Measurements from ENCODE around the gene ENTPD1. TPM values are rescaled to one million over a fixed set of nuclear protein-coding genes. Genes with fewer than 3 reads are reported as not detected.

The ENTPD1 gene
- polyA plus RNA-seq, 3 donors: 62.2 to 71.1 (median 70.4) TPM

- peak overlapping the region in 1 of 7 donors; percentile 47 for H3K27ac Mint-ChIP-seq
- intact Hi-C loops (cut with micrococcal nuclease): no loop called here
- no peak for DNase-seq
- Histone ChIP-seq H3K9me3 (replicated peaks in 1 of 2; ENCODE audit: control insufficient read depth in 1 of 2, insufficient read depth in 1 of 2, low read length in 2 of 2) (no peaks in the 10 kb centered on the region), H3K4me2 (replicated peaks; ENCODE audit: extremely low read depth, low read length, poor library complexity, severe bottlenecking) (no peak overlapping the region), H2AFZ (ENCODE audit: insufficient read depth, low read depth, low read length, poor library complexity, severe bottlenecking) (no peak overlapping the region), H3K79me2 (ENCODE audit: insufficient read depth, low read length) (no peaks in the 10 kb centered on the region), H4K20me1 (ENCODE audit: insufficient read depth, low read length) (no peaks in the 10 kb centered on the region), H3K9ac (ENCODE audit: insufficient read depth, low read length, poor library complexity, severe bottlenecking) (no peak overlapping the region), H3K27me3 (ENCODE audit: control insufficient read depth in 2 of 2, insufficient read depth in 2 of 2, low read length in 2 of 2) (no peaks in the 10 kb centered on the region), H3K36me3 (replicated peaks in 1 of 2; ENCODE audit: control insufficient read depth in 1 of 2, insufficient read depth in 2 of 2, low read length in 2 of 2) (peaks cover 0 to 12% of the 10 kb centered on the region in 2 donors), H3K27ac (ENCODE audit: low read depth in 1 of 2, low read length in 2 of 2) (no peak overlapping the region), H3K4me1 (ENCODE audit: control insufficient read depth in 1 of 2, insufficient read depth in 2 of 2, low read length in 2 of 2) (no peaks in the 10 kb centered on the region), H3K4me3 (replicated peaks in 1 of 3; ENCODE audit: low read depth in 2 of 3, low read length in 3 of 3) (no peak overlapping the region)
- H3K36me3 Mint-ChIP-seq: peaks cover 12 to 22% of the 10 kb centered on the region in 2 donors
- TF ChIP-seq CTCF (IDR thresholded peaks at IDR 0.05): no peak
- WGBS (ENCODE audit: insufficient coverage): no CpG with 5 or more reads among the region's 2 CpGs
- H3K4me3 Mint-ChIP-seq: no peak overlapping the region
- H3K4me1 Mint-ChIP-seq: peaks cover 9% of the 10 kb centered on the region
- peaks cover 0 to 14% (median 3%) of the 10 kb centered on the region in 7 donors for H3K9me3 Mint-ChIP-seq
- no peaks in the 10 kb centered on the region for H3K27me3 Mint-ChIP-seq (ENCODE audit: low read depth in 3 of 3)
Observed at GRCh38 chr10:95880704-95881103, 124.7 kb downstream of the ENTPD1 start.

DNA sequence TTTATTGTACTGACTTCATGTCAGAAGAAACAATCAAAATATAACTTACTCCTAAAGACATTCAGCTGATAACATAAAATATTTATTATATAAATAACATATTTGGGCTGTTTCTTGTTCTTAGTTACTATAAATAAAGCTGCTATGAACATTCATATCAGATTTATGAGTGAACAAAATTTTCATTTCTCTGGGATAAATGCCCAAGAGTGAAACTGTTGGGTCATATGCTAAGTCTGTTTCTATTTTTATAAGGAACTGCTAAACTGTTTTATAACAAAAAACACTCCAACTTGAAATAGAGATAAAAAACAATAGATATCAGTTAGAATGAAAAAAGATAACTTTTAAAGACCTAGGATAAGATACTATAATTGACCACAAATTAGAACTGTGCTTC is 125.4 kb downstream of the ENTPD1 start:
- no peak overlapping the region for H3K9ac ChIP-seq (ENCODE audit: insufficient read depth, low read length, poor library complexity, severe bottlenecking)
- no peak overlapping the region for H3K4me3 Mint-ChIP-seq
- no peak for TF ChIP-seq CTCF (IDR thresholded peaks at IDR 0.05)
- H3K9me3 ChIP-seq (replicated peaks in 1 of 2; ENCODE audit: control insufficient read depth in 1 of 2, insufficient read depth in 1 of 2, low read length in 2 of 2): no peaks in the 10 kb centered on the region
- H3K36me3 Mint-ChIP-seq: peaks cover 12 to 22% of the 10 kb centered on the region in 2 donors
- DNase-seq: no peak
- no peak overlapping the region for H2AFZ ChIP-seq (ENCODE audit: insufficient read depth, low read depth, low read length, poor library complexity, severe bottlenecking)
- no peak overlapping the region for H3K27ac ChIP-seq (ENCODE audit: low read depth in 1 of 2, low read length in 2 of 2)
- peaks cover 0 to 7% of the 10 kb centered on the region in 2 donors for H3K36me3 ChIP-seq (replicated peaks in 1 of 2; ENCODE audit: control insufficient read depth in 1 of 2, insufficient read depth in 2 of 2, low read length in 2 of 2)
- peaks cover 0 to 14% (median 3%) of the 10 kb centered on the region in 7 donors for H3K9me3 Mint-ChIP-seq
- intact Hi-C loops (cut with micrococcal nuclease): no loop called here
- H3K27me3 ChIP-seq (ENCODE audit: control insufficient read depth in 2 of 2, insufficient read depth in 2 of 2, low read length in 2 of 2): no peaks in the 10 kb centered on the region
- H3K4me1 Mint-ChIP-seq: peaks cover 9% of the 10 kb centered on the region
- H3K27me3 Mint-ChIP-seq (ENCODE audit: low read depth in 3 of 3): no peaks in the 10 kb centered on the region
- H3K4me2 ChIP-seq (replicated peaks; ENCODE audit: extremely low read depth, low read length, poor library complexity, severe bottlenecking): no peak overlapping the region
- no peak overlapping the region for H3K4me3 ChIP-seq (replicated peaks in 1 of 3; ENCODE audit: low read depth in 2 of 3, low read length in 3 of 3)
- H4K20me1 ChIP-seq (ENCODE audit: insufficient read depth, low read length): no peaks in the 10 kb centered on the region
- no peak overlapping the region for H3K27ac Mint-ChIP-seq
- no peaks in the 10 kb centered on the region for H3K79me2 ChIP-seq (ENCODE audit: insufficient read depth, low read length)
- no peaks in the 10 kb centered on the region for H3K4me1 ChIP-seq (ENCODE audit: control insufficient read depth in 1 of 2, insufficient read depth in 2 of 2, low read length in 2 of 2)

All from CD14-positive monocyte (primary cell).